NAMALWA (cell line): Measurements from ENCODE around the gene ZCWPW2.

Experiments used
- DNase-seq: peaks from one replicate; pipeline ENCODE4 v3.0.0-alpha.2; 2015; ENCODE audit warnings: low spot score

Gene ZCWPW2

GRCh38 chr3:28348629-28349468 lies at the start of gene ZCWPW2, which contains the start of gene AZI2:
Gene ZCWPW2, plus strand, starts transcription at chr3:28348721. Its CDS starts 64,348 bp downstream, at chr3:28413069.
Gene AZI2, minus strand, starts transcription at chr3:28348824. Its CDS starts 8,207 bp downstream, at chr3:28340617.
- DNase-seq: peak; percentile 95

- no peak for DNase-seq
Observed at GRCh38 chr3:28299705-28300104, 48.8 kb upstream of the ZCWPW2 start.

DNA sequence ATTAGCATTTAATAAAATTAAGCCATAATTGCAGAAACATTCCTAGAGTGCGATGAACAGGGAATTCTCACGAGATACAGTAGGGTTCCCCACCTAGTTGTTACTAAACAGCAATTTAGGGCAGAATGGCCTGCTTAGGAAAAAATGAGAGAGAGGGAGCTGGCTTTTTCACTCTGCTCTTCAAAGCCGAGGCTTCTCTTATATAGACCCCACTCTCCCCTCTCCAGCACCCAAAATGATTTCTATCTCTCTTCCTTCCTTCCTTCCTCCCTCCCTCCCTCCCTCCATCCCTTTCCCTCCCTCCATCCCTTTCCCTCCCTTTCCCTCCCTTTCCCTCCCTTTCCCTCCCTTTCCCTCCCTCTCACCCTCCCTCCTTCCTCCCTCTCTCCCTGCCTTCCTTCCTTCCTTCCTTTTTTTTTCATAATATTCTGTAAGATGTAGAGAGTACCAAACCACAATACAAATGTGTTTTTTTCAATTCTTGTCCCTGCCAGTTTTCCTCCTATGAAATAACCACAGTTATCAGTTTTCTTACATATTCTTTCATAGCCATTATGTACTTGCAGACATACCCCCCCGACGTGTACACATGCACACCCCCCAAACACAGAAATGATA lies 48.1 kb upstream of the ZCWPW2 start:
- DNase-seq: no peak

DNA sequence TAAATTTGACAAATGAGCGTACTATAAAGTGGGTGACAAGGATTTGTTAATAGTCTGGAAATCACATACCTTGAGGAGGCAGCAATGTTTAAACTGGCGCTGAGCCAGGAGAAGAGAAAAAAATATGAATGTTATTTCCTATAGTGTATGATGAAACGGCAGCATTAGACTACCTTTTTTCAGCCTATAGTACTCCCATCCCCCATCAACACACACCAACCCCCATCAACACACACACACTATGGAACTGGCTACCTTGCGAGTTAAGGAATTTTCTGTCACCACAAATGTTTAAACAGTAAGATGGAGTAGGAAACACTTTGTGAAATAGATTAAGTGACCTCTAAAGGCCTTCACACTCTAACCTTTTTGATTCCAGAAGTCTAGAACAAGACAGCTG lies 46.8 kb upstream of the ZCWPW2 start:
- no peak for DNase-seq

GRCh38 chr3:28308196-28308595 lies 40.3 kb upstream of the ZCWPW2 start:
- DNase-seq: no peak

- no peak for DNase-seq
Observed at GRCh38 chr3:28315711-28316110, 32.8 kb upstream of the ZCWPW2 start.

DNA sequence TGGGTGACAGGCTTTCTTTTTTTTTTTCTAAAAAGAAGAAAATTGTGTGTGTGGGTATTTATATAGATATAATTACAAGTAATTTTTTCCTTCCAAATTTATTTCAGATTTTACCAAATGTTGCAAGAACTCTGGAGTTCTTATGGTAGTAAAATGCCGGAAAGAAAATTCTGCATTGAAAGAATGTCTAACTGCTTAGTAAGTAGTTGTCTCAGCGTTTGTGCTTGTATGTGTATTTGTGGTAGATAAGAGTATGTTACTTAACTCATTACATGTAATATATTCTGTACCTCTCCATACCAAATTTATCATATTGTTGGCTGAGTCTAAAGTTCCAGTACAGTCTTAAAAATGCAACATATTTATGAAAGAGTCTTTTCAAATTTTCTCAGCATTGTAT lies 32.3 kb upstream of the ZCWPW2 start:
- no peak for DNase-seq

DNA sequence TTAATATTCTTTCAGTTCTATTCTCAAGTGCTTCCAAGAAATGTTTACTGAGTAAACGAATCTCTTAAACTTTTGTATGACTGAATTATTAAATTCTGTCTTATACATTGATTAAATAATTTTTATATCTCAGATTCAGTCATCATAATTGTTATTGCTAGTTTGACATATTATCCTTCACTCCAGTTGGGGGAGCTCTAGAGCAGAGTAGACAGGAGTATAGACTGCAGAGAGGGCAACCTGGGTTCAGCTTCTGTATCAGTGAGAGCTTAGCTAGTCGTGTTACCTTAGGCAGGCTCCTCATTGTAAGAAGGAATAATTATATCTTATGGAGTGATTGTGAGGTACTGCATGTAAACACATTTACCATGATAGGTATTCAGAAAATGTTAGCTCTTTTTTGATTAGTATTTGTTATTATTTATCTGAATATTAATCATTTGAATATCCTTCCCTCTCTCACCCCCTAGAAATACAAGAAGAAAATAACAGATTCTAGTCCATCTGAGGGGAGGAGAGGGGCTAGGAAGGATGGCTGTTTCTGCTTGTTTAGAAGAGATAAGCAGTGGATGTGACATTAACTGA lies 31.0 kb upstream of the ZCWPW2 start:
- peak; percentile 81 for DNase-seq

DNA sequence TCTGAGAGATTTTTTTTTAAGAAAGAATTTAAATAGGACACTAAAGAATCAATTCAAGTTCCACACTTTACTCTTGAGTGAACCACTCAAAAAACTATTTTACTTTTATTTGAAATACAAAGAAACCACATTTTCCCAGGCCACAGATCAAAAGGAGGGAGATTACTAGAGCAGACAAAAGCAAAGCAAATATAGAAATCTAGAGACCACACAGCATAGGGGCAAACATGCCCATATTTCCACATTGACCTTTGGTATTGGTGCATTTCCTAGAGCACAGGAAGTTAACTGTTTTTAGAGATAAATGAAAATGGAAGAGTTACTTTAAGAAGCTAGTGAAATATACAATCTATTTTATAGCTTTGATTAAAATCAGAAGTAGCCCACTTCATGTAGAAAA lies 27.5 kb upstream of the ZCWPW2 start:
- no peak for DNase-seq

GRCh38 chr3:28322464-28322863 lies 26.1 kb upstream of the ZCWPW2 start:
- DNase-seq: no peak

DNA sequence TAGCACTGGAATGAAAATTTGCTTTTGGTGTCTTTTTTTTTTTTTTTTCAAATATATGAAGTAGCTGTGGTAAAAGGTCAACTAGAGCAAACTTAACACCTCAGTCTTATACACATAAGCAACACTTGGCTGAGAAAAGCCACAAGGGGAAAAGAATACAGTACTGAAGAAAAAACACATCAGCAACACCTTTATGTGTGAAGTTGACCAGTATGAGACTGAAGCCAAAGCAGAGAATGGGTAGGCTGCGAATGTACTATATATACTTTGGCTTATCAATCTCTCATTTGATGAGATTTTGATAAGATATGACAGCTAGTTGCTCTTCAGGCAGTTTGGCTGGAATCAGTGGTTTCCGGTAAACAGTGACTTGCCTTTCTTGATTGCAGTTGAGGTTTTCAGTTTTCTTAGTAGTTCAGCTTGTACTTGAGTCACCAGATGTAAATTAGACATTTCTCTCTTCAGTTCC lies 22.0 kb upstream of the ZCWPW2 start:
- DNase-seq: no peak

GRCh38 chr3:28328188-28329151 lies 20.1 kb upstream of the ZCWPW2 start:
- DNase-seq: peak; percentile 61

- peak; percentile 21 for DNase-seq
Observed at GRCh38 chr3:28334552-28334951, 14.0 kb upstream of the ZCWPW2 start.

- no peak for DNase-seq
Observed at GRCh38 chr3:28335246-28335645, 13.3 kb upstream of the ZCWPW2 start.

- no peak for DNase-seq
Observed at GRCh38 chr3:28337230-28337629, 11.3 kb upstream of the ZCWPW2 start.

- no peak for DNase-seq
Observed at GRCh38 chr3:28343144-28343543, 5.4 kb upstream of the ZCWPW2 start.

DNA sequence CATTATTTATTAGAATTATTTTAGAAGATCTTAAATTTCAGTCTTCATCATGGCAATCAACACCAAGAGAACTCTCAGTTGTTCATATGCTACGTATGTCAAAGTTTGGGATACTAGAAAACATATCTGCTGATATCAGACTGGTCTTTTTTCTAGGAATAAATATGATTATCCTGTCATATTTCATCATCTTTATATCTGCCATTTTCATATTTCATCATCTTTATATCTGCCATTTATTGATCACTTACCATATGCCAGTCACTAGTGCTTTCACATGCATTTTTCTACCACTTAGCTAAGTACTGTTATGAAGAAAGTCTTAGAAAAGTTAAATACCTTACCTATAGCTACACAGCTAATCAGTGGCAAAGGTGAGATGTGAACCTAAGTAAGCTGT lies 2.8 kb upstream of the ZCWPW2 start:
- no peak for DNase-seq

- DNase-seq: peak; percentile 11
Observed at GRCh38 chr3:28347374-28348264, 902 bp upstream of the ZCWPW2 start.

- no peak for DNase-seq
Observed at GRCh38 chr3:28348265-28348628, 274 bp upstream of the ZCWPW2 start.

GRCh38 chr3:28349469-28350000 lies 1.0 kb downstream of the ZCWPW2 start:
- no peak for DNase-seq

- no peak for DNase-seq
Observed at GRCh38 chr3:28376424-28376823, 27.9 kb downstream of the ZCWPW2 start.
